Adrenal gland (tissue), 12 donors: ENCODE results near the gene PARP14. TPM values are rescaled to one million over a fixed set of nuclear protein-coding genes. Genes with fewer than 3 reads are reported as not detected.
"Not testable (repeated sequence)": the region's sequence is repeated elsewhere in the genome, so short reads cannot be mapped to it uniquely, and the experiment has no call there.

ENCODE experiments used
- DNase-seq, 7 donors: peaks; one replicate each; pipeline ENCODE4 v3.0.0-alpha.2; 2019 to 2020
- H3K27ac ChIP-seq, 5 donors: fragments of 200-600 bp; sonication (generic) in 4 of 5; 1 replicate in 3 of 5; 2 replicates in 2 of 5; pipeline versions ENCODE4 v1.5.1 to v1.8.0; 2016 to 2020; ENCODE audit warnings: mild to moderate bottlenecking in 1 of 5
- H3K27me3 ChIP-seq: fragments of 200-600 bp; 2 replicates; pipeline ENCODE4 v1.8.0; 2021
- H3K36me3 ChIP-seq, 2 donors: fragments of 200-600 bp; replicated peaks in 1 of 2; 1 replicate in 1 of 2; 2 replicates in 1 of 2; pipeline versions ENCODE4 v1.5.1 to v1.8.0; 2018 to 2022
- H3K4me1 ChIP-seq, 2 donors: fragments of 200-600 bp; replicated peaks in 1 of 2; 1 replicate in 1 of 2; 2 replicates in 1 of 2; pipeline versions ENCODE4 v1.5.1 to v1.8.0; 2018 to 2021
- H3K4me3 ChIP-seq, 4 donors: fragments of 200-600 bp; sonication (generic) in 3 of 4; one replicate each; pipeline ENCODE4 v1.5.1; 2016 to 2018
- H3K9me3 ChIP-seq, 3 donors: fragments of 200-600 bp; sonication (generic) in 1 of 3; replicated peaks in 1 of 3; 1 replicate in 2 of 3; 2 replicates in 1 of 3; pipeline versions ENCODE4 v1.5.1 to v1.8.0; 2016 to 2021
- CTCF ChIP-seq, 6 experiments: fragments of 450-650 bp in 4 of 6; fragments of 200-600 bp in 2 of 6; sonication (generic) in 1 of 6; IDR thresholded peaks; 1 replicate in 5 of 6; 2 replicates in 1 of 6; pipeline versions ENCODE4 v1.5.1 to v1.8.0; 2016 to 2021; ENCODE audit warnings: antibody characterized with exemption in 6 of 6, mild to moderate bottlenecking in 2 of 6, moderate library complexity in 1 of 6
- POLR2A ChIP-seq, 2 donors: fragments of 450-650 bp; IDR thresholded peaks; one replicate each; pipeline ENCODE4 v1.6.1; 2017; ENCODE audit warnings: antibody characterized with exemption in 2 of 2, mild to moderate bottlenecking in 2 of 2, moderate library complexity in 1 of 2
- WGBS, 4 donors: extraction: QIAGEN DNeasy Blood & Tissue Kit in 2 of 4; methylation state at CpG; one replicate each; pipeline versions ENCODE4 v1.1.5 to v1.1.7; 2013 to 2017; 5-methylcytosine and 5-hydroxymethylcytosine counted together
- intact Hi-C, 2 donors: fragments of 100-400 bp; cut with DNase I; formaldehyde crosslinking; loops; one replicate each; pipeline versions ENCODE4 v1.14.1 to v1.15.0; 2022 to 2023
- polyA plus RNA-seq, 3 donors: library from polyadenylated mRNA; stranded (reverse); fragments of 200-250 nt in 2 of 3; fragments of 350-450 nt in 1 of 3; fragmentation: Illumina TruSeq in 1 of 3; extraction: RNeasy Lipid Tissue Mini Kit (QIAGEN cat#74804) in 1 of 3; gene quantifications; one replicate each; pipeline ENCODE4 v1.2.3, GENCODE V29; 2013 to 2014
- total RNA-seq, 9 donors: library from RNA; depleted of rRNA in 4 of 9; stranded (reverse); fragments of >200 nt in 4 of 9; fragments of 120-200 nt in 1 of 9; fragmentation: NEBNext Ultra II Directional in 1 of 9; extraction: Animal tissue kit (Norgen Biotek cat#: 25700) in 1 of 9; gene quantifications; one replicate each; pipeline versions ENCODE4 v1.1.0 to v1.2.4, GENCODE V29; 2013 to 2023
- donor health status: healthy with polysubstance abuse.
- donor health status: Bipolar disorder and iron deficiency.
- donor health status: DM: yes; HTN: yes; CAD: no.
- donor health status: DM: no; HTN: no; CAD: no.
- donor health status: DM: no; HTN: no; CAD: no.
- donor health status: DM: yes; HTN: yes; CAD: no.

The PARP14 gene
- total and polyA plus RNA-seq, 12 donors = 17.4 to 90.2 (median 45.0) TPM

GRCh38 chr3:122739172-122739571, 58.5 kb downstream of the PARP14 start:
- DNase-seq = no peak
- Histone ChIP-seq H3K4me3 (no peak overlapping the region), H3K27ac (no peak overlapping the region), H3K9me3 (no peaks in the 10 kb centered on the region), H3K4me1 (no peaks in the 10 kb centered on the region), H3K36me3 (peaks cover 0 to 12% of the 10 kb centered on the region in 2 donors), H3K27me3 (no peaks in the 10 kb centered on the region)
- WGBS, 4 donors = 80 to 93% (median 88%) methylated on average over 3 of the region's 3 CpGs
- no peak for TF ChIP-seq CTCF (IDR thresholded peaks at IDR 0.05)
- no peak for TF ChIP-seq POLR2A (IDR thresholded peaks at IDR 0.05)
- intact Hi-C loops = no loop called here

- no peaks in the 10 kb centered on the region for H3K9me3 ChIP-seq
- TF ChIP-seq POLR2A (IDR thresholded peaks at IDR 0.05) (no peak), CTCF (IDR thresholded peaks at IDR 0.05) (no peak)
- no peak overlapping the region for H3K4me3 ChIP-seq
- no peaks in the 10 kb centered on the region for H3K27me3 ChIP-seq
- intact Hi-C loops = no loop called here
- peaks cover 0 to 17% of the 10 kb centered on the region in 2 donors for H3K36me3 ChIP-seq
- no peaks in the 10 kb centered on the region for H3K4me1 ChIP-seq
- H3K27ac ChIP-seq = no peak overlapping the region
- no peak for DNase-seq
Observed at GRCh38 chr3:122742234-122742633, 61.6 kb downstream of the PARP14 start.

GRCh38 chr3:122743581-122744120, 63.0 kb downstream of the PARP14 start:
- TF ChIP-seq CTCF (IDR thresholded peaks at IDR 0.05) (no peak), POLR2A (IDR thresholded peaks at IDR 0.05) (no peak)
- intact Hi-C loops = no loop called here
- no peak for DNase-seq
- no peaks in the 10 kb centered on the region for H3K27me3 ChIP-seq
- H3K4me1 ChIP-seq = no peaks in the 10 kb centered on the region
- peaks cover 0 to 17% of the 10 kb centered on the region in 2 donors for H3K36me3 ChIP-seq
- WGBS, 4 donors = 93 to 99% (median 98%) methylated on average over 4 of the region's 4 CpGs
- H3K4me3 ChIP-seq = no peak overlapping the region
- no peak overlapping the region for H3K27ac ChIP-seq
- no peaks in the 10 kb centered on the region for H3K9me3 ChIP-seq

GRCh38 chr3:122745369-122746021, 64.9 kb downstream of the PARP14 start:
- WGBS, 4 donors = 93 to 97% (median 95%) methylated on average over 4 of the region's 4 CpGs

GRCh38 chr3:122747295-122747694, 66.7 kb downstream of the PARP14 start:
- intact Hi-C loops, DNase-seq: not testable (repeated sequence)
- 96 to 98% methylated on average over 17 to 28 of the region's 35 CpGs; no CpG with 5 or more reads in 2 of the 4 donors for WGBS, 4 donors

More at GRCh38 chr3:122745369-122746021, 64.9 kb downstream of the PARP14 start:
- intact Hi-C loops = no loop called here
- H3K4me1 ChIP-seq = no peaks in the 10 kb centered on the region
- no peak for DNase-seq
- no peaks in the 10 kb centered on the region for H3K27me3 ChIP-seq
- no peak overlapping the region for H3K4me3 ChIP-seq
- no peak overlapping the region for H3K27ac ChIP-seq
- H3K36me3 ChIP-seq = peaks cover 0 to 5% of the 10 kb centered on the region in 2 donors
- TF ChIP-seq CTCF (IDR thresholded peaks at IDR 0.05) (no peak), POLR2A (IDR thresholded peaks at IDR 0.05) (no peak)
- H3K9me3 ChIP-seq = no peaks in the 10 kb centered on the region

More at GRCh38 chr3:122747295-122747694, 66.7 kb downstream of the PARP14 start:
- H3K4me1 ChIP-seq, H3K27ac ChIP-seq, H3K27me3 ChIP-seq, H3K9me3 ChIP-seq, H3K4me3 ChIP-seq, H3K36me3 ChIP-seq: not testable (repeated sequence)
